Measurements from ENCODE around the gene SNTB2.

SNTB2 gene

GRCh38 chr16:69182730-69183416, 4.1 kb upstream of the SNTB2 start:
- no peak for DNase-seq

GRCh38 chr16:69187446-69188235, 677 bp downstream of the SNTB2 start:
- DNase-seq, result peak; percentile 51

DNA sequence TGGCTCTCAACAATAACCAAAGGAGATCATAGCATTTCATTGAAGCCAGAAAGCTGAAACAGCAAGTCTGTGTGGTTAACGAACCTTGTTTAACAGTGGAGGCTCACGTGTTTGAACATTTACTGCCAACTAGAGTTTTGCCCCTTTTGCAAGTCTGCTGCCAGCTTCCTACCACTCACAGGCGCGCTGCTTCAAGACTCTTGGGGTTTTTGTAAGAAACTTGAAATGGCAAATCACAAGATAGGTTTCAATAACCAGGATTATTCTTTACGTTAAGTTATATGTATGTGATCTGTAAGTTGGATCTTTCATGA, 1.2 kb downstream of the SNTB2 start:
- peak; percentile 71 for DNase-seq

GRCh38 chr16:69188716-69189115, 1.8 kb downstream of the SNTB2 start:
- no peak for DNase-seq

- no peak for DNase-seq
Measured at GRCh38 chr16:69190046-69190588, 3.2 kb downstream of the SNTB2 start.

- DNase-seq, result peak; percentile 76
Measured at GRCh38 chr16:69190598-69190997, 3.6 kb downstream of the SNTB2 start.

DNA sequence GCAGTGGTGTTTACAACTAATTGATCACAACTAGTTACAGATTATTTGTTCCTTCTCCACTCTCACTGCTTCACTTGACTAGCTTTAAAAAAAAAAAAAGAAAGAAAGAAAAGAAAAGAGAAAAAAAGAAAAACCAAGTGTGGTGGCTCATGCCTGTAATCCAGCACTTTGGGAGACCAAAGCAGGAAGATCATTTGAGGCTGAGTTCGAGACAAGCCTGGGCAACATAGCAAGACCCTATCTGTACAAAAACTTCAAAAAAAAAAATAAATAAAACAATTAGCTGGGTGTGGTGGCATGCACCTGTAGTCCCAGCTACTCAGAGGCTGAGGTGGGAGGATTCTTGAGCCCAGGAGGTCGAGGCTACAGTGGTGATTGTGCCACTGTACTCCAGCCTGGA, 4.2 kb downstream of the SNTB2 start:
- no peak for DNase-seq

DNA sequence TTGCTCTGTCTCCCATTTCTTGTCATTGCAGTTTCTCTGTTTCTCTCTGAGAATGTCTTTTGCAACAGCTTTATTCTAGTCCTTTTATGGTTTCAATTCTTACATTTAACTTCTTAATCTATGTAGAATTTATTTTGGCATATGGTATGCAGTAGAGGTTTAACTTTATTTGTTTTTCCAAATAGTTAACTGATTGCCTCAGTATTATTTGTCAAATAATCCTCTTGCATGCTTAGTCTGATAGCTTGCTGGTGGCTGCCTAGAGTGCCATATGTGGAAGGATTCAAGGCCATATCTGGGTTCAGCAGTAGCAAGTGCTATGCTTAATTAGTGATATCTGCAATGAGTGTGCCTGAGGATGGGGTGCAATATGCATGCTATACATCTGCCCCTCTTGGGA, 6.9 kb downstream of the SNTB2 start:
- no peak for DNase-seq

DNA sequence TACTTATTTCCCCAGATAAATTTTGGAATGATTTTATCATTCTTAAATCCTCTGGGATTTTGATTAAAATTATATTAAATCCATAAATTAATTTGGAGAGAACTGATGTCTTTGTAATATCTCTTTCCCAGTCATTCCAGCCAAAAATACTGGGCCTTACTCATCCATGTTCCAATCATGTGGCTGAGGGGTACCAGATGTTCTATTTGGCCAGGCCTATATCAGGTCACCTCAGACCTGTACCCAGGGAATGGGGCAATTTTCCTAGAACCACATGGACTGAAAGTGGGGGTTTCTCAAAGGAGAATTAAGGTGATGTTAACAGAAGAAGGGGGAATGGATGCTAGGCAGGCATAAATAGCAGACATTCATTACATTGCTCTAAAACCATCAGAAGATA, 7.5 kb downstream of the SNTB2 start:
- no peak for DNase-seq

DNA sequence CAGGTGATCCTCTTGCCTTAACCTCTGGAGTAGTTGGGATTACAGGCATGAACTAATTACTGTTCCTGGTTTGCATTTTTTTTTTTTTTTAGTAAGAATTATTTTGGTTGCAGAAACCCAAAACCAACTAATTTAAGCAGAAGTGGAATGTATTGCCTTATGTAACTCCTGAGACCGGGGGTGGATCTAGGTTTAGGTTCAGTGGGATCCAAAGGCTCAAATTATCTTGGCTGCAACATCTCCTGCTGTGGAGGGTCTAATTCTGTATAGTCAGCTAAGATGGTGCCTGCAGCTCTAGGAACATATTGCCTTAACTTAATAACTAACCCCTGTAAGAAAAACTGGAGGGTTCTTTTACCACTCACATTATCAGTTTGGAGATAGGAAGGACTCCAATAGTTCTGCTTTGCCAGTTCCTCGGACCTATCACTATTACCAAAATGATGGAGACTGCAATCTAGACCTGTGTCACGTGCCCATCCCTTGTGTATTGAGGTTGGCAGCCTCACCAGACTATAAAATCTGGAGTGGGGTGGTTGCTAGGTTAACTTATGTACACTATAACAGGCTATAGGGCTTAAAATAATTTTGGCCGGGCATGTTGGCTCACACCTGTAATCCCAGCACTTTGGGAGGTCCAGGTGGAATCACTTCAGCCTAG, 8.5 kb downstream of the SNTB2 start:
- DNase-seq, result no peak

- DNase-seq, result no peak
Measured at GRCh38 chr16:69197573-69197972, 10.6 kb downstream of the SNTB2 start.

DNA sequence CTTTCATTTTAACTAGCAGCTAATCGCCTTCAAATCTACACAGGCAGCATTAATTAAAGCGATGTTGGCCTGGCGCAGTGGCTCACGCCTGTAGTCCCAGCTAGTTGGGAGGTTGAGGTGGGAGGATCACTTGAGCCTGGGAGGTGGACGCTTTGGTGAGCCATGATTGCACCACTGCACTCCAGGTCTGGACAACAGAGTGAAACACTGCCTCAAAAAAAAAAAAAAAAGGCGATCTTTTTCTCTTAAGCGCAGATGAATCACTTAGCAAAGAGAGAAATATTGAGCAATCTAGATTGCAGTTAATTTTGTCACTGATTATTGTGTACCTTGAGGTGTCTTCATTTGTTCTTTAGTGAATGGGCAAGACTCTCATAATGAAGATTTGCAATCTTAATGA, 12.4 kb downstream of the SNTB2 start:
- no peak for DNase-seq

GRCh38 chr16:69201291-69201690, 14.3 kb downstream of the SNTB2 start:
- no peak for DNase-seq

GRCh38 chr16:69201787-69202186, 14.8 kb downstream of the SNTB2 start:
- DNase-seq, result no peak

DNA sequence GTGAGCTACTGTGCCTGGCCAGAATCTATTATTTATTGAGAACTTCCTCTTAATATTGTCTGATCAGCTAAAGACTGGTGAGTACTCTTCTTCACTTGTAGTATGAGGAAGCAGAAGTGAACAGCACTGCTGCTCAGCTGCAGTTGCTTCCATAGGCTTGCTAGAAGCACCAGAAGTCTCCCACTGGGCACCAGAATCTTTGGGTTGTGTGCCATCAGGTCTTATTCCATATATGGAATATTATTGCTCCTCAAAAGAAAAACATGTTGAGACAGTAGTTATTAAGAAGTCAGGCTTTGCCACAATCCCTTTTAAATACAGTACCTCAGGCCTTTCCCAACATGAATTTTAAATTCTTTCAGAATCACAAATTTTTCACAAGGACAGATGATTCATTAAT, 17.2 kb downstream of the SNTB2 start:
- DNase-seq, result peak; percentile 18

GRCh38 chr16:69209735-69210134, 22.8 kb downstream of the SNTB2 start:
- DNase-seq, result no peak

GRCh38 chr16:69217433-69217832, 30.5 kb downstream of the SNTB2 start:
- DNase-seq, result peak; percentile 53

- no peak for DNase-seq
Measured at GRCh38 chr16:69219279-69219678, 32.3 kb downstream of the SNTB2 start.

DNA sequence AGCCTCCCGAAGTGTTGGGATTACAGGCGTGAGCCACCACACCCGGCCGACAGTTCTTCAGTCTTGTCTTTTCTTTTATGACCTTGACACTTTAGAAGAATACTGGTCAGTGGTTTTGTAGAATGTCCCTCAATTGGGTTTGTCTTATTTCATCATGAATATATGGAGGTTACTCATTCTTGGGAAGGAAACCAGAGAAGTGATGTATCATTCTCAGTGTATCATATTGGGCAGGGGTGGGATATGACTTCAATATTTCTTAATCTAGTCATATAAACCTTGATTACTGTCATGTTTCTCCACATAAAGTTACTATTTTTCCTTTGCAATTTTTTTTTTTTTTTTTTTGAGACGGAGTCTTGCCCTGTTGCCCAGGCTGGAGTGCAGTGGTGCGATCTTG, 36.9 kb downstream of the SNTB2 start:
- DNase-seq, result no peak

DNA sequence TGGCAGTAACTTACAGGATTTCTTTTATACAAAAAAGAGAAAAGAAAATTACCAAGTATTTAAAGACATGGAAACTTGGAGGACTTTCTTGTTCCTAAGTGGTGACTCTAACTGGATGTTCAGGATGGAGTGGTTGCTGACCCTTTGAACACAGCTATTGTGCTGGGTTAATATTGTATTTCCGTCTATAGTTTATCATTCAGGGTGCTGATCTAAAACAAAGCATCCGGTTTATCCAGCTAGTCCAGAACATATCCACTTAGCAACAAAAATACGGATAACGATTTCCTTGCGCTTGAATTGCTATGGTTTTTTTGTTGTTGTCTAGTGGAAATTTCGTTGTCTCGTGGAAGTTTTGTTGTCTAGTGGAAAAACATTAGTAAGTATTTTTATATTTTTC, 38.2 kb downstream of the SNTB2 start:
- DNase-seq, result no peak

DNA sequence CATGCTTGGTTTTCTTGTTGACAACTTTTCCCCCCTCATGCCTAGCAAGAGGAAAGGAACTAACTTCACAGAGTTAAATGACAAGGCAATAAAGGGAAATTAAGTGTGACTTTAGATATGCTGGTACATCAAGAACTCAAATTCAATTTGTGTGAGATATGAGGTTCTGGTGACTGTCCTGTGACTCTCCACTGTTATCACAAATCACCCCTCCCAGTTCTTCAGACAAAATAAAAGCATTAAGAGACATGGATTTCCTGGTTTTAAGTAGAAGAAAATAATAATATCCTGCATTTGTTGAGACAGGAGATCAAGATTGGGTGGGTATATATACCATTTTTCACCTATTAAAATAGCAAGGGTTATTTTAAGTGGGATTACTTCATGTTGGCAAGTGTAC, 46.2 kb downstream of the SNTB2 start:
- DNase-seq, result no peak

DNA sequence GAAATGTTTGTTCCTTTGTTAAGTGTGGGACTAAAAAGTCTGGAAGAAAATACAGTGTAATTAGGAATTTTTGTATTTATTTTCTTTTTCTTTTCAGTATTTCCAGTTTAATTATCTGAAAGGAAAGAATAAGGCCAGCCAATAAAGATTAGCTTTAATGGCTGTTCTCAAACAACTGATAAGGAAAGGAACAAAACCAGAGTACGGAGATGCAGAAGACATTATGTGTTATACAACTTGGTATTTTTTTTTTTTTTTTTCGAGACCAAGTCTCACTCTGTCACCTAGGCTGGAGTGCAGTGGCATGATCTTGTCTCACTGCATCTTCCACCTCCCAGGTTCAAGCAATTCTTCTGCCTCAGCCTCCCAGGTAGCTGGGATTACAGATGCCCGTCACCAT, 47.5 kb downstream of the SNTB2 start:
- no peak for DNase-seq

DNA sequence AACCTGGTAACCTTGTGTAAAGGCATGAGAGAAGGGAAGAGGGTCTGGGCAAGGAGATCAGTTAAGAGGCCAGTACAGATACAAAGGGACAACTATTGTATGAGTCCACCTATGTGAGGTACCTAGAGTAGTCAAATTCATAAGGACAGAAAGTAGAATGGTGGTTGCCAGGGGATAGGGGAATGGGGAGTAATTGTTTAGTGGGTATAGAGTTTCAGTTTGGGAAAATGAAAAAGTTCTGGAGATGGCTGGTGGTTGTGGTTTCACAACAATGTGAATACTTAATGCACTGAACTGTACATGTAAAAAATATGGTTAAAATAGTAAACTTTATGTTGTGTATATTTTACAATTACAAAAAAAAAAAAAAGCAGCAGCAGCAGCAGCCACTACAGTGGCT, 49.4 kb downstream of the SNTB2 start:
- no peak for DNase-seq

DNA sequence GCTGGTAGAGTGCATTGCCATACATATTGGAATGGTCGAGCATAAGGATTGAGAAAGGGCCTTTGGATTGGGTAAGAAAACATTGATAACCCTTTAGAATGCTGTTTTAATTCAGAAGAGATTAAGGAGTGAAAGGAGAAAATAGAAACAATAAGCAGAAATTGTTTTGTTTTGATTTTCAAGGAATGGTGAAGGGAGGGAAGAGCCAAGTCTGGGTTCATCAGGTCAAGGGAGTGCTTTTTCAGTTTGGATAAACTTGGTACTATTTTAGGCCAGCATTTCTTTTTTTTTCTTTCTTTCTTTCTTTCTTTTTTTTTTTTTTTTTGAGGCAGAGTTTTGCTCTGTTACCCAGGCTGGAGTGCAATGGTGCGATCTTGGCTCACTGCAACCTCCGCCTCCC, 50.3 kb downstream of the SNTB2 start:
- DNase-seq, result no peak

Data from hematopoietic multipotent progenitor cell treated with erythropoietin and hydrocortisone succinate and interleukin-3 and kit ligand, for 4 days (in vitro differentiated cells).